ENCODE data around the gene RNF34. TPM values are rescaled to one million over a fixed set of nuclear protein-coding genes. Genes with fewer than 3 reads are reported as not detected.
A peak's percentile ranks its signal among the peaks of the same experiment; 100 is the strongest.

RNF34 gene
- total RNA-seq, 1 experiment from 2014 or later = 66.4 TPM

GRCh38 chr12:121352682-121353018, 47.3 kb upstream of the RNF34 start:
- Mint-ChIP-seq H3K36me3 (ENCODE audit: insufficient read depth in 1 of 3, low read depth in 3 of 3) (peaks cover 0 to 2% (median 0%) of the 10 kb centered on the region in 3 experiments; a peak in 3 of 7 replicates), H3K9me3 (no peaks in the 10 kb centered on the region), H3K27ac (peak overlapping the region; percentile 95 to 99 (median 98)), H3K27me3 (ENCODE audit: low read depth) (peaks cover 2% of the 10 kb centered on the region; the same call in 1 of the 2 replicates), H3K4me3 (peak overlapping the region; percentile 97 to 99), H3K4me1 (peaks cover 8 to 14% of the 10 kb centered on the region in 2 experiments)
- Histone ChIP-seq H3K79me1 (ENCODE audit: insufficient read depth, low read depth, low read length, poor library complexity, severe bottlenecking) (peaks cover 9% of the 10 kb centered on the region), H3K14ac (ENCODE audit: insufficient read depth, low read length) (no peak overlapping the region), H3K9me3 (ENCODE audit: control insufficient read depth, low read depth, low read length) (no peaks in the 10 kb centered on the region), H3K27me3 (ENCODE audit: insufficient read depth, low read length) (no peaks in the 10 kb centered on the region), H3K4me1 (ENCODE audit: insufficient read depth, low read length) (no peaks in the 10 kb centered on the region), H2BK120ac (ENCODE audit: low read depth, low read length, poor library complexity, severe bottlenecking) (no peak overlapping the region), H2BK5ac (ENCODE audit: insufficient read length, low read length) (no peak overlapping the region), H2BK15ac (ENCODE audit: low read depth, low read length) (no peak overlapping the region), H2AFZ (ENCODE audit: low read length) (no peak overlapping the region), H3K4me2 (ENCODE audit: insufficient read depth, insufficient read length, low read length) (peak overlapping the region; percentile 65), H3K27ac (ENCODE audit: insufficient read length, low read depth, low read length) (no peak overlapping the region), H4K5ac (ENCODE audit: insufficient read length, low read depth, low read length) (no peak overlapping the region), H2BK20ac (ENCODE audit: low read depth, low read length, poor library complexity, severe bottlenecking) (no peak overlapping the region), H3K56ac (ENCODE audit: insufficient read length, low read depth, low read length) (no peak overlapping the region), H4K8ac (replicated peaks; ENCODE audit: insufficient read length, low read depth, low read length) (no peak overlapping the region), H3K9ac (ENCODE audit: extremely low read depth, insufficient read length, low read length) (peak overlapping the region; percentile 53), H3K23ac (ENCODE audit: insufficient read length, low read depth, low read length) (no peak overlapping the region), H3K23me2 (ENCODE audit: insufficient read length, low read depth, low read length, poor library complexity, severe bottlenecking) (peaks cover 3% of the 10 kb centered on the region), H2AK5ac (ENCODE audit: insufficient read length, low read length) (no peak overlapping the region), H4K91ac (ENCODE audit: insufficient read length, low read depth, low read length) (no peak overlapping the region), H3T11ph (ENCODE audit: low read length) (no peak overlapping the region), H3K79me2 (ENCODE audit: insufficient read depth, low read length) (no peaks in the 10 kb centered on the region; the same call in 1 of the 2 replicates), H3K4ac (ENCODE audit: low read depth, low read length) (no peak overlapping the region), H4K20me1 (ENCODE audit: control insufficient read depth, insufficient read depth, insufficient read length) (no peaks in the 10 kb centered on the region), H2BK12ac (ENCODE audit: insufficient read length, low read depth, low read length) (no peak overlapping the region), H3K18ac (ENCODE audit: insufficient read length, low read depth, low read length) (no peak overlapping the region)
- TF ChIP-seq CTCF (conservative IDR thresholded peaks at IDR 0.05) = no peak
- WGBS (ENCODE audit: extremely low coverage, insufficient read length, low lambda C conversion rate) = no CpG with 5 or more reads among the region's 12 CpGs
- no peak for DNase-seq

All from H9 (cell line).